ENCODE results near the gene PPP1R3D.
"Not testable (repeated sequence)": the region's sequence is repeated elsewhere in the genome, so short reads cannot be mapped to it uniquely, and the experiment has no call there.

PPP1R3D gene

DNA sequence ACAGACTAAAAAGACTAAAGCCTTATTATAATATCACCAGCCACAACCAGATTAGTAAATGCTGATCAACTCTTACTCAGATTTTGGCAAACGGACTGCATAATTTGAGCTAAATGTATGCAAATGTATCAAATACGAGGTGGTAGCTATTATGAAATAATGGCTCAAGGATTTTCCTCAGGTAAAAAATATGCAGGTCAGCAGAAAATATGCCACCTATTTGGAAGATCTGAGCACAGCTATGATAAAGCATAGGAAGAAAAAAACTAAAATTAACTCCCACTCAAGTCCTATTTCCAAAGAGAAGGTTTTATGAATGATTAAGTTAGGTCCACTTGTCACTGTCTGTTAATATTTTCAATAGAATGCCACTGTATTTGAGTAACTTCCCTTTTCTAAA is 29.1 kb downstream of the PPP1R3D start:
- no peak for DNase-seq

DNA sequence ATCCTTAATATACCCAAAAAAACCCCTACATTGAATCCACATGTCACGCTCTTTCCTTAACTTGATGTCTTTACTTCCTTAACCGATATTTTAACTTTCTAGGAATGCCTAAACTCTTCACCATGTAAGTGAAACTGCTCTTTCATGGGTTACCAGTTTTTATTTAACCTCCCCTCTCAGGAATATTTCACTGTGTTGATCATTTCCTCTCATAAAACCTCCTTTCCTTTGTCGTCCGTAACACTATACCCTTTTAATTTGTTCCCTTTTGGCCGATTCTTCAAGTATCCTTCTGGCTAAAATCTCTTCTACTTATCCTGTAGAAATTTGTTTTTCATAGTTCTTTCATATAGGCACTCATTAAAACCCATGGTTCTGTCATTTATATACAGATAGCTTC is 31.2 kb downstream of the PPP1R3D start:
- no peak for DNase-seq

DNA sequence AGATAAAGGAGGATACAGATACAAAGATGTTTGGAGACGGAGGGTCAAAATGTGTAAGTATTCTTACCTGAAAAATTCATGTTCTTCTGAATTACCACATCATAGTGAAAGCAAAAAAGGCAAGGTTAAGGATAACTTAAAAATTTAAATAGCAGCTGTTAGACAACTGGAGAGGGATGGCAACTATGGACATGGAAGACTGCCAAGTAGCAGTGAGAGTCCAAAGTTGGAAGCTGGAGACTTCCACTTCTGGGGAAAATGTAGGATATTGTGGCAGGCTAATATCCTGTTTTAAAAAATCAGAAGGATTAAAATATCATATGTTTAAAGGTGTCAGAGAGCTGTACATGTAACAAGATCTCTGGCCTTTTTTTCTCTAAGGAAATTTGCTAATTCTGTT is 36.5 kb downstream of the PPP1R3D start:
- DNase-seq = no peak

DNA sequence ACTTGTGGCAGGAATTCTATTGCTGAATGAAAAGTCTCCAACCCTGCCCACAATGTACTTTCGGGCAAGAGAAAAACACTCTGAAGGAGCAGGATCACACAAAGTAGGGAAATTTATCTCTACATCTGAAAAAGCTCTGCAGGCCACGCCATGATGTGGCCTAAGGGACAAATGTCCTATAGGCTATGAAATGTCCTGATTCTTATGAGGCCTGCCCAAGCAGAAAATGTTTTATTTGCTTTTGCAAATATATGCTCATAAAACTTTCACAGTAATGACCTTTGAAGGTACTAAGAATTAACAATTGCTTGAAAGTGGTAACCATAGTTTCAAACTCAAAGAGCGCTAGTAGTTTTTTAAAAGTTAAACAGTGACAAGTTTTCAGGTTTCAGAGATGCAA is 37.6 kb downstream of the PPP1R3D start:
- no peak for DNase-seq

DNA sequence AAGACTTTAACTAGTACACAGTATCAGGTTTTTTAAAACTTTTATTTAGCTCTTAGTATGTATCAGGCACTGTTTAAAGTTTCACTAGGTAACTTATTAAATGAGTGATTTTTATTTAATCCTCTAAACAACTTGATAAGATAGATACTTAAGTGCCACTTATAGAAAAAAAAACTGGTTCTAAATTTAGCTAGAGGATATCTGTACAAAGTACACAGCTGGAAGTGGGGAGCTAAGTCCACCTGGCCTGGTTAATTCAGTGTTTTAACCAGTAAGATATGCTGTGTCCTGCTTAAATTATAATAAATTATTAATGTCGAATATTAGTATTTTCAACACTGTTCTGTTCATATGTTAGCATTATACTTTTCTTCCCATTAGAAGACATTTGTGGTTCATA is 44.2 kb downstream of the PPP1R3D start:
- DNase-seq = no peak

DNA sequence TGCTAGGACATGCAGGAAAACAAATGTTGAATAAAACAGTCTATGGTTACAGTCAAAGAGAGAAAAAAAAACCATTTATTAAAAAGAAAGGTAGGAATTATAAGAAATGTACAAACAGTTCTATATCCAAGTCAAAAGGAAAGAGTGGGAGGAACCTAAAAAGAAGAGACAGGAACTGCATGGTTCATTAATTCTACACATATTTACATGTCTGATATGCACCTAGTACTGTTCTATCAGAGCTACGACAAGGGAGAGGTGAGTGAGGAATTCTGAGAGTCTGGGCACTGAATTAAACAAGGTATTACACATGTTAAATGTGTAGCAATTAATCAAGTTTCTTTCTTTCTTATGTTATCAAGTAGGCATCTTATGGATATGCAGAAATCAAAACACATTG is 48.5 kb downstream of the PPP1R3D start:
- no peak for DNase-seq

DNA sequence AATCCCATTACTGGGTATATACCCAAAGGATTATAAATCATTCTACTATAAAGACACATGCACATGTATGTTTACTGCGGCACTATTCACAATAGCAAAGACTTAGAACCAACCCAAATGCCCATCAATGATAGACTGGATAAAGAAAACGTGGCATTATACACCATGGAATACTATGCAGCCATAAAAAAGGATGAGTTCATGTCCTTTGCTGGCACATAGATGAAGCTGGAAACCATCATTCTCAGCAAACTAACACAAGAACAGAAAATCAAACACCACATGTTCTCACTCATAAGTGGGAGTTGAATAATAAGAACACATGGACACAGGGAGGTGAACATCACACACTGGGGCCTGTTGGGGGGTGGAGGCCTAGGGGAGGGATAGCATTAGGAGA is 50.1 kb downstream of the PPP1R3D start:
- not testable (repeated sequence) for DNase-seq

DNA sequence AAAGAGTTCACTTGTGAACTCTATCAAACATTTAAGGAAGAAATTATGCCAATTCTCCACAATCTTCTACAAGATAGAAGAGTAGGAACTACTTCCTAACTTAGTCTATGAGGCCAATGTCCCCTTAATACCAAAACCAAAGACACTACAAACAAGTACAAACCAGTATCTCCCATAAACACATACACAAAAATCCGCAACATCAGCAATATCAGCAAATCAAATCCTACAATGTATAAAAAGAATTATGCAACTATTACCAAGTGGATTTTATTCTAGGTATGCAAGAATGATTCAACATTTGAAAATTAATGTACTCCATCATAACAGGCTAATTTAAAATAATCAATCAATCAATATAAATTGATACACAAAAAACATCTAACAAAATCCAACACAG is 52.1 kb downstream of the PPP1R3D start:
- no peak for DNase-seq
